OCI-LY7 (cell line): ENCODE data around the gene PARG.

Experiments used
- CTCF ChIP-seq: fragments of 200-600 bp; sonication (generic); conservative IDR thresholded peaks from 2 replicates; pipeline ENCODE4 v1.5.1; 2014; ENCODE audit warnings: mild to moderate bottlenecking, antibody characterized with exemption, low read length, moderate library complexity, mixed read lengths
- EZH2phosphoT487 ChIP-seq: fragments of 200-600 bp; sonication (generic); IDR thresholded peaks from 2 replicates; pipeline ENCODE4 v1.6.1; 2018; ENCODE audit warnings: low read depth, borderline replicate concordance, mild to moderate bottlenecking, mixed run types, antibody characterized with exemption, low read length, moderate library complexity, mixed read lengths

GRCh38 chr10:49803988-49804387 lies 137.8 kb downstream of the PARG start:
- no peak for TF ChIP-seq CTCF
- TF ChIP-seq EZH2phosphoT487: no peak
